ENCODE results near the gene RANBP6.
A peak's percentile ranks its signal among the peaks of the same experiment; 100 is the strongest.
"Not testable (repeated sequence)": the region's sequence is repeated elsewhere in the genome, so short reads cannot be mapped to it uniquely, and the experiment has no call there.

RANBP6 gene

DNA sequence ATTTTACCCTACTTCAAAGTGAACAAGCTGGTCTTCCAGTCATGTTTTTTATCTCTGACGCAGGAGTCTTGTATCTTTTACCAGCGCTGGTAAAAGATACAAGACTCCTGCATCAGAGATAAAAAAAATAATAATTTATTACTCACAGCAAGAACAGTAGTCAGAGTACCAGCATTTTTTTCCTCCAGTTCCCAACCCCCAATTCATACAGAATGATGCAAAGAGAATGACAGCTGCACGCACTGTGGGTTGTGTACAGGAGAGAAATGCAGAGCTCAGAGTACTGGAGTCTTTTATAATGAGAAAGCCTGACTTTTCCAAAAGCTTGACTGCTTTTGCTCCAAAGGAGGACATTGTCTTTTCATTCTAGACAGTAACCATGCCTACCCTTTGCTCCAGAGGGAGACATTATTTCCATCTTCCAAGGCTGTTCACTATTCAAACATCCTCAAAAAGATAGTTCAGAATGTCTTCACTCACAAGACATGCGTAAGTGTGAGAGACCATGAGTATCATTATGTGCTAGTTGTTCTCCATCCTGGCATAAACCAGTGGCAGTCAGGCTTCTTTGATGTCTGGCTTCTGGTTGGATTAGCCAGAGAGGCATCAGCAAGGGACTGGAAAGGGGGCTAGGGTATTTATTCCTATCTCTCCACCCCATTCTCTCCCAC lies 14.3 kb upstream of the RANBP6 start:
- no peak overlapping the region for H3K4me3 Mint-ChIP-seq
- H3K9me3 Mint-ChIP-seq, result no peaks in the 10 kb centered on the region
- H3K4me1 Mint-ChIP-seq (ENCODE audit: low read depth), result peaks cover 3% of the 10 kb centered on the region
- H3K36me3 Mint-ChIP-seq (ENCODE audit: low read depth), result no peaks in the 10 kb centered on the region
- peaks cover 15% of the 10 kb centered on the region for H3K27me3 Mint-ChIP-seq (ENCODE audit: low read depth)
- H3K27ac Mint-ChIP-seq, result no peak overlapping the region

DNA sequence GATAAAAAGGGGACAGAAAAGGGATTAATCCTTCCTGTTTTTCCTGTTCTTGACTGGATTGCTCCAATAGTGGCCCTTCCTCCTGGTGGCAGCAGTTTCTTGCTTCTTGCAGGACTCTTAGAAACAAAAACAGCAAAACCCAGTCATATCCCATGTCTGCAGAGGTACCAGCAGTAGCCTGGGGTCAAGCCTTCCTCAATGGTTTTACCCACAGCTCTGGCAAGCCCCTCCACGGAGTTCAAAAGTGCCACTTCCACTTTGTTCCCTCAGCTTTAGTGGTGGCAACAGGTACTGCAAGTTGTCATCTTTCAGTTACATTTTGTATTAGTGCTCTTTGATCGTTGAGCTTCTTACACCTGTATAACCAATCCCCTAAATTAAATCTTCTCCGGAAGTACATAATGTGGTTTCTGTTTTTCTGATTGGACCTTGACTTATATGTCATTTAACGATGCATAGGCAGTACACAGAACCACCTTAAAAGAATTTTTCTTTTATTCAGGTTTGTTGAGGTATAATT lies 8.7 kb upstream of the RANBP6 start:
- Mint-ChIP-seq H3K4me3 (peak overlapping the region; percentile 16), H3K4me1 (ENCODE audit: low read depth) (peaks cover 7% of the 10 kb centered on the region), H3K9me3 (no peaks in the 10 kb centered on the region), H3K27ac (no peak overlapping the region), H3K36me3 (ENCODE audit: low read depth) (no peaks in the 10 kb centered on the region), H3K27me3 (ENCODE audit: low read depth) (peaks cover 5% of the 10 kb centered on the region)

DNA sequence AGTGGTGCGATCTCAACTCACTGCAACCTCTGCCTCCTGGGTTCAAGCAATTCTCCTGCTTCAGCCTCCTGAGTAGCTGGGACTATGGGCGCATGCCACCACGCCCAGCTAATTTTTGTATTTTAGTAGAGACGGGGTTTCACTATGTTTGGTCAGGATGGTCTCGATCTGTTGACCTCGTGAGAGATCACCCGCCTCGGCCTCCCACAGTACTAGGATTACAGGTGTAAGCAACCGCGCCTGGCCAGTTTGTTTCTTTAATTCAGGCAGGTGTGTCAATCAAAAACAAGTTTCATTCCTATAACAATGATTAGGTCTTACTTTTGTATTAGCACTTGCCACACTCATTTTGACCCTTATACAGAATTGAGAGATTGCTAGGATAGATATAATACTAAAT lies 1.6 kb upstream of the RANBP6 start:
- H3K27ac Mint-ChIP-seq; H3K27me3 Mint-ChIP-seq (ENCODE audit: low read depth); H3K9me3 Mint-ChIP-seq: not testable (repeated sequence)

DNA sequence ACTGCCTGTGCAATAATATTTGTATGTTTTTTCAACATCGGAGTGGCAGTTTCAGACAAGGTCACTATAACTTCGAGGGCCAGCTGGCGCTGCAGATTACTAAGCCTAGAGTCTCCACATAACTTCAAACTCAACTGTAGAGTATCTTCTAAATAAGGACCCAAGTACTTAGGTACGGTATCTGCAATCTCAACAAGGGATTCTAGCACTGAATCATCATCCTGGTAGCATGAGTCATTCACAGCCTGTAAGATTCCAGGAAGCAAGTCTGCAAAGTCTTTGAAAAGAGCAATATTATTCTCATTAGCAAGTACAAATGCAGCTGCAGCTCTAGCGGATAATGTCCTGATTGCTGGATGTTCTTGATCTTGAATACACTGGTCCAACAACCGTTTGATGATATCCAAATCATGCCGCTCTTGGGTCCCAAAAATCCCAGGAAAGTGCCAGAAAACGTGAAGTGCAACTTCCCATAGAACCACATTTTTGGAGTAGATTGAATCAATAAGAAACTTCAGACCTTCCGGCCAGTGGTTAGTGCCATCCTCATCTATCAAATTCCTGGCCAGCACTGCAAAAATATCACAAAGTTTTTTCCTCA lies 654 bp downstream of the RANBP6 start:
- H3K9me3 Mint-ChIP-seq, result peaks cover 9% of the 10 kb centered on the region

More for the DNA sequence above, 1.6 kb upstream of the RANBP6 start:
- peaks cover 27% of the 10 kb centered on the region for H3K4me1 Mint-ChIP-seq (ENCODE audit: low read depth)
- H3K36me3 Mint-ChIP-seq (ENCODE audit: low read depth), result peaks cover 33% of the 10 kb centered on the region
- not testable (repeated sequence) for H3K4me3 Mint-ChIP-seq

DNA sequence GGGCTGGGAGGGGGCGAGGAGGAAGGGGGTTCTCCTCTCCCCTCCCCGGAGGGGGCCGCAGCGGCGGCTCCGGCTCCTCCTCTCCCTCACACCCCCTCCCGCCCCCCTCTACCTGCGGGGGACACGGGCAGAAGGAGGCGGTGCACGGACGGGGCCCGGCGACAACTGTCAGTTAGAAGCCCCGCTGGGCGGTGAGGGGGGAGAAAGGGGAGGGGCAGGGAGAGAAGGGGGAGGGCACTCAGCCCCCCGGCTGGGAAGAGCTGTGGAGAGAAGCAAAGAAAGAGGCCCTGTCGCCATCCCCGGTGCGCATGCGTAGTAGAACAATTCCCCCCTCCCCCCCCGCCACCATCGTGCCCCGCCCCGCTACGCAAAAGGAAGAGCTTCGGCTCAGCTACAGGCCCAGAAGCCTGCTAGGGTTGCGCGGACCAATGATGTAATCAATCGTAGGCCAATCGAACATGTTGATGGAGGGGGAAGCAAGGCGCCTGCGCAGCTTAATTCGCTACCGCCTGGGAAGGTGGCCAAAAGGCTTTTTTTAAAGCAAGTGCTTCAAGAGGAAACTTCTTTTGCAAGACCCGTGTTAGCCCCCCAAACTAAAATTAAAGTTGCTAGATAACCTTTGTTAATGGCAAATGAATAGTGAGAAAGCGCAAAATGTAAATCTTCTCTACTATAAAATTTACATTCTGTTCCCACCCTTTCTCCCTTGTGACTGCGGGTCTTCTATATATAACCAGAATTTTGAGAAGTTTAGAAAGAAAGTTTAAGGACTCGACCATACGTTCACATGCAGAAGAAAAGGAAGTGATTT lies 7.0 kb downstream of the RANBP6 start:
- H3K4me1 Mint-ChIP-seq (ENCODE audit: low read depth), result peaks cover 57% of the 10 kb centered on the region
- H3K9me3 Mint-ChIP-seq, result peaks cover 5% of the 10 kb centered on the region
- peak overlapping the region; percentile 79 for H3K4me3 Mint-ChIP-seq
- H3K36me3 Mint-ChIP-seq (ENCODE audit: low read depth), result peaks cover 40% of the 10 kb centered on the region
- no peaks in the 10 kb centered on the region for H3K27me3 Mint-ChIP-seq (ENCODE audit: low read depth)
- H3K27ac Mint-ChIP-seq, result peak overlapping the region; percentile 85

More for the DNA sequence above, 654 bp downstream of the RANBP6 start:
- peaks cover 48% of the 10 kb centered on the region for H3K36me3 Mint-ChIP-seq (ENCODE audit: low read depth)
- H3K27ac Mint-ChIP-seq, result peak overlapping the region; percentile 98
- H3K4me3 Mint-ChIP-seq, result peak overlapping the region; percentile 94
- H3K27me3 Mint-ChIP-seq (ENCODE audit: low read depth), result no peaks in the 10 kb centered on the region
- H3K4me1 Mint-ChIP-seq (ENCODE audit: low read depth), result peaks cover 42% of the 10 kb centered on the region

DNA sequence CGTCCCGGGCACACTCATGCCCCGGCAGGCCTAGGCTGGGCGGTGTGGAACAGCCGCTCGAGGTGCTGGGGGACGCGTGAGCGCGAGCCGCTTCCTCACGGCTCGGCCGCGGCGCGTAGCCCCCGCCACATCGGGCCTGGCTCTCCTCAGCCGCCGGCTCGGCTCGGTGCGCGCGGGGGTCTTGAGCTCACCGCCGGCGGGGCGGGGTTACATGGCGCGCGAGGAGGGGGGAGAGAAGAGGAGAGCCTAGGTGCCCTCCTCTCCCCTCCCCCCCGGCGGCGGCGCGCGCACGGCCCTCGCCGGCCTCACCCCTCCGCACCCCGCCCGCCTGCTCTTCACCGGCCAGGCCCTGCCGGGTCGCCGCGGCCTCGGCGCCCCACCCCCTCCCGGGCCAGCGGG lies 7.7 kb downstream of the RANBP6 start:
- no peaks in the 10 kb centered on the region for H3K27me3 Mint-ChIP-seq (ENCODE audit: low read depth)
- H3K4me1 Mint-ChIP-seq (ENCODE audit: low read depth), result peaks cover 52% of the 10 kb centered on the region
- peak overlapping the region; percentile 93 for H3K27ac Mint-ChIP-seq

DNA sequence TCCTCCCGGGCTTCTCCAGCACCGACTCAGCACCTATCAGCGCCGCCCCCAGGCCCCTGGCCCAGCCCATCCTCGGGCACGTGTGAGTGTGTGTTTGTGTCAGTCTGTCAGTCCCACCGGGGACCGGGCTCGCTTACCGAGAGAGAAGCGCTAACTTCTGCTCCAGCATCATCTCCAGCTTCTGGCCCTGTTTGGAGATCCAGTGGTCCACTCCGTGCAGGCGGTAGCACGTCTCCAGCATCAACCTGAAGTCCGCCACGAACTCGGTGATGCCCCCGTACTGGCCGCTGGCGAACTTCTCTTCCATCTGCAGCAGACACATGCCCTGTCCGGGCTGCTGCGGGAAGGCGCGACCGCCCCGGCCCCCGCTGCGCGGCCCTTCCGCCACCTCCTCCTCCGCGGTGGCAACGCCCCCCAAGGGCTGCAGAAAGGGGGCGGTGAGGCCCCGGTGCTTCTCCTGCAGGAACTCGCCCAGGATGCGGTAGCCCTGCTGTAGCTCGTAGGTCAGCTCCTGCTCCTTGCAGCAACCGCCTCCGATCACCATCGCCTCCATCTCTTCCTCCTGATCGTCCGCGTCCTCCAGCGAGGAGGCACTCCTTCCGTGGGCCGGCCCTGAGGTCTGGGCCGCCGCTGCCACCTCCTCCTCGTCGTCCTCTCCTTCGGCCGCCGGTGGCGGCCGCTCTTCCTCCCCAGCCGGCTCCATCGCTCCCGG lies 8.2 kb downstream of the RANBP6 start:
- no peaks in the 10 kb centered on the region for H3K27me3 Mint-ChIP-seq (ENCODE audit: low read depth)
- peaks cover 49% of the 10 kb centered on the region for H3K4me1 Mint-ChIP-seq (ENCODE audit: low read depth)
- H3K36me3 Mint-ChIP-seq (ENCODE audit: low read depth), result peaks cover 30% of the 10 kb centered on the region
- H3K27ac Mint-ChIP-seq, result peak overlapping the region; percentile 93
- no peaks in the 10 kb centered on the region for H3K9me3 Mint-ChIP-seq
- H3K4me3 Mint-ChIP-seq, result peak overlapping the region; percentile 95

More for the DNA sequence above, 7.7 kb downstream of the RANBP6 start:
- no peaks in the 10 kb centered on the region for H3K9me3 Mint-ChIP-seq
- H3K4me3 Mint-ChIP-seq, result peak overlapping the region; percentile 95
- H3K36me3 Mint-ChIP-seq (ENCODE audit: low read depth), result peaks cover 35% of the 10 kb centered on the region

DNA sequence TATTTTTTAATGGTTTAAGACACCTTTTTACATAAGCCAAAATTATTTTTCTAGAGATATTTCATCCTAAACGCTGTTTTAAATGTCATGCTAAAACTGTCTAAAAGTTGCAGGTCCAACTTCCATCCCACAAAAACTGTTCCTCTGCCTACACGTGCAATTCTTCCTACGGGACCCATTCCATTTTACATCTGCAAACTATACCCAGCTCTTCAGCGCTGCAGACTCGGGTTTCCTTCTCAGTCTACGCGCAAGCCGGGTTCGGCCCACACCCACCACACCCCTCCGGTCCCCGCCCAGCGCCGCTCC lies 8.7 kb downstream of the RANBP6 start:
- Mint-ChIP-seq H3K4me1 (ENCODE audit: low read depth) (peaks cover 47% of the 10 kb centered on the region), H3K27me3 (ENCODE audit: low read depth) (no peaks in the 10 kb centered on the region), H3K4me3 (peak overlapping the region; percentile 95), H3K36me3 (ENCODE audit: low read depth) (peaks cover 29% of the 10 kb centered on the region), H3K27ac (peak overlapping the region; percentile 93), H3K9me3 (no peaks in the 10 kb centered on the region)

DNA sequence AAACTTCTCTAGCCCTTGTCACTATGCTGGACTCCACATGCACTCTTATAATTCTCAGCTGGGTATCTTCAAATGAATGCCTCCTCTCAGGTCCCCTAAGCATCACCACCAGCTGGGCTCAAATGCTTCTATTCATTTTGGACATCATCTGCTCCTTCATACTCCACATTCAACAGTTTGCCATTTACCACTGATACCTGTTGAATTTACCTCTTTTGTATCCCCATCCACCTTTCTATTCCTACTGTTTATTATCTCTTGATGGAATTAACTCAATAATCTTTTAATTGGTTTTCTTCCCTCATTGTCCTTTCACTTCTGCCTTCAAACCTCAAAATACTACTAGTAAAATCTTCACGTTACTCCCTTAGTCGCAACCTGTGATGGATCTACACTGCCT lies 14.5 kb downstream of the RANBP6 start:
- Mint-ChIP-seq H3K27me3 (ENCODE audit: low read depth) (no peaks in the 10 kb centered on the region), H3K4me1 (ENCODE audit: low read depth) (peaks cover 31% of the 10 kb centered on the region), H3K9me3 (no peaks in the 10 kb centered on the region), H3K36me3 (ENCODE audit: low read depth) (peaks cover 17% of the 10 kb centered on the region), H3K27ac (no peak overlapping the region), H3K4me3 (no peak overlapping the region)

DNA sequence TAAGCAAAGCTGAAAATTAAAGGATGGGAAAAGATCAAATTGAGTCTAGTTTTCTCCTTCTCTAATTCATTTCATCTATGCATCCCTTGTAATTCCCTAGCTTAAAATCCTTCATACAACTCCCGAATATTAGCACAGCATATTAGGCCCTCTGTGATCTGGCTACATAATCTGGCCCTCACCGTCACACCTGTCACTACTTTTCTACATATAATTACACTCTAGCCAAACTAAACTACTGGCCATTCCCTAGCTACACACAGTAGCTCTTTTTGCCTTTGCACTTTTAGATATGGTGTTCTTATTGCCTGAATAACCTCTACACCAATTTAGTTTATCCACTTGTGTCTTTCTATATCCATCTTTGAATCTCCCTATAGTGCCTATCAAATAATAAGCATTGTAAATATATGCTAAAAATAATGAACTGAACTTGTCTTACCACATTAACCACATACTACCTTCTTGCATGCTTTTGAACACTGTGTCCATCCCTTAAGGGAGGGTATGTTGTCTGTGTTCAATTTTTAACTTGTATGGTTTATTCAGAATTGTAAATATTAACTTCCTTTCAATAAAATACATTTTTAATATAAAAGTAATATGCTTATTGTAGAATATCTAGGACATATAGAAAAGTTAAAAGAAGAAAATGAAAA lies 15.9 kb downstream of the RANBP6 start:
- H3K27me3 Mint-ChIP-seq (ENCODE audit: low read depth), result no peaks in the 10 kb centered on the region
- no peak overlapping the region for H3K27ac Mint-ChIP-seq
- H3K4me3 Mint-ChIP-seq, result no peak overlapping the region
- peaks cover 19% of the 10 kb centered on the region for H3K36me3 Mint-ChIP-seq (ENCODE audit: low read depth)
- H3K4me1 Mint-ChIP-seq (ENCODE audit: low read depth), result peaks cover 34% of the 10 kb centered on the region
- H3K9me3 Mint-ChIP-seq, result no peaks in the 10 kb centered on the region

DNA sequence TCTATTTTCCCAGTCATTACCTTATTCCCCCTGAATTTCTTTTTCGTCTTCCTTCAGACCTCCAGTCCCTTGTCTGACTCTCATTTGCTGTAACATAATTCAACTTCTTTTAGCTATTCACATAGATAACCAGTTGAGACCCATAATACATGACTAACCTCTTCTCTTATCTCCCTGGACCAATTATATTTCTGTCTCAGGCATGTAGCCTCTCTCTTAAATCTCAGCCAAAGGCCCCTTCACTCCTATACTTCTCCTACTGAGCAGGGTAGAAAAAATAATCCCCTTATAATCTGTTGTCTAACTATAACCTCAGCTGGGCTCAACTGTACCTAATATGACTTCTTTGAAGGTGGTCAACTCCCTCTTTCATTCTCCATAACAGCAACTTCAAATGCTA lies 20.9 kb downstream of the RANBP6 start:
- Mint-ChIP-seq H3K4me1 (ENCODE audit: low read depth) (peaks cover 11% of the 10 kb centered on the region), H3K27me3 (ENCODE audit: low read depth) (no peaks in the 10 kb centered on the region)

DNA sequence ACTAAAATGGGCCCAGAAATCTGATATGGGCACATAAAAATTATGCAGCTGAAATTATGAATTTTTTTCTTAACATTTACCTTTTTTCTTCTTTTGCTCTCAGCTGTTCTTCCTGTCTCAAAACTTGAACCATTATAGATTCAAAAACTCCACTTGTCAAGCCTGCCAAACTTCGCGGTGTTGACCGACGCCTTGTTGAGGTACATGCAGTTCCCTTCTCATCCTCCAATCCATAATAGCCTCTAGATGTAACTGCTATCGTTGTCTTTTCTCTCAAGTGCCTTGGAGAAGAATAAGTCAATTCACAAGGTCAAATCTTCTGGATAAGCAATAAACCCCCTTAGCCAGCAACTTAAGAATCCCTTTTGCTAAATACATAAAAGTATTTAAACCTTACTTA lies 27.2 kb downstream of the RANBP6 start:
- Mint-ChIP-seq H3K27me3 (ENCODE audit: low read depth) (no peaks in the 10 kb centered on the region), H3K4me1 (ENCODE audit: low read depth) (peaks cover 1% of the 10 kb centered on the region), H3K27ac (no peak overlapping the region), H3K4me3 (no peak overlapping the region), H3K9me3 (no peaks in the 10 kb centered on the region), H3K36me3 (ENCODE audit: low read depth) (peaks cover 18% of the 10 kb centered on the region)

More for the DNA sequence above, 20.9 kb downstream of the RANBP6 start:
- Mint-ChIP-seq H3K27ac (no peak overlapping the region), H3K36me3 (ENCODE audit: low read depth) (peaks cover 6% of the 10 kb centered on the region), H3K9me3 (no peaks in the 10 kb centered on the region), H3K4me3 (no peak overlapping the region)

DNA sequence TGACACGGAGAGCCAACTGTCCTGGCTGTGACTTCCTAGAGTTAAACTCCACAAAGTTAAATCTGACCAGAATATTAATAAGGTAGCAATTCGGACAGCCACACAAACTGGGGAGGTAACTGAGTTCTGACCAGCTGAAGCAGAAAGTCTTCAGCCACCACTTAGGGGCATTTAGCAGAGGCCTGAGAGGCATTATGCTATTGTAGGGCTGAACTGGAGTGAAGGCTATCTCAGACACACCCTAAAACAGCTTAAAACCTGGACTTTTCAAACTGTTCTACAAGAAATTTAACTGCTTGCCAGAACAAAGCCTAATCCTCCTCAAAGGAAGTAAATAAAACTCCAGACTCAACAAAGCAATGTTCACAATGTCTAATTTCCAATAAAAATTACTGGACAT lies 32.4 kb downstream of the RANBP6 start:
- no peaks in the 10 kb centered on the region for H3K27me3 Mint-ChIP-seq (ENCODE audit: low read depth)
- H3K9me3 Mint-ChIP-seq, result no peaks in the 10 kb centered on the region
- H3K4me3 Mint-ChIP-seq, result no peak overlapping the region
- no peak overlapping the region for H3K27ac Mint-ChIP-seq
- peaks cover 4% of the 10 kb centered on the region for H3K4me1 Mint-ChIP-seq (ENCODE audit: low read depth)
- peaks cover 21% of the 10 kb centered on the region for H3K36me3 Mint-ChIP-seq (ENCODE audit: low read depth)

DNA sequence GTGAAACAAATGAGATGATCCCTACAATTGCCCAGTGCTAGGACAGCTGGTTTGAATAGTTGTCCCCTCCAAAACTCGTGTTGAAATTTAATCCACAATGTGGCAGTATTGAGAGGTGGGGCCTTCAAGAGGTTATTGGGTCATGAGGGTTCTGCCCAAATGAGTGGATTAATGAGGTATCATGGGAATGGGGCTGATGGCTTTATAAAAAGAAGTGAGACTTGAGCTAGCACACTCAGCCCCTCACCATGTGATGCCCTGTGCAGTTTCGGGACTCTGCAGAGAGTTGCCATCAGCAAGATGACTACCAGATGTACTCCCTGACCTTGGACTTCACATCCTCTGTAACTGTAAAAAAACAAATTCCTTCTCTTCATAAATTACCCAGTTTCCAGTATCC lies 33.1 kb downstream of the RANBP6 start:
- no peaks in the 10 kb centered on the region for H3K9me3 Mint-ChIP-seq
- H3K36me3 Mint-ChIP-seq (ENCODE audit: low read depth), result peaks cover 20% of the 10 kb centered on the region
- H3K4me3 Mint-ChIP-seq, result no peak overlapping the region
- peaks cover 4% of the 10 kb centered on the region for H3K4me1 Mint-ChIP-seq (ENCODE audit: low read depth)
- H3K27ac Mint-ChIP-seq, result no peak overlapping the region
- H3K27me3 Mint-ChIP-seq (ENCODE audit: low read depth), result no peaks in the 10 kb centered on the region

All from T-helper 1 cell treated with Interleukin-12 subunit alpha and Interleukin-12 subunit beta and Interleukin-4 antibody, amounts not matched to agents 30 μg/mL and 1 μg/mL, for 36 hours (primary cell).